GM12873 (cell line): Measurements from ENCODE around the gene C4BPB.

ENCODE experiments used
- TF ChIP-seq, protein P1 (sequence below): IDR thresholded peaks from 2 replicates; pipeline ENCODE4 v1.5.1; 2012; ENCODE audit warnings: low read depth, mild to moderate bottlenecking, moderate library complexity, low read length, control low read depth; ENCODE audit not compliant: insufficient read depth; ENCODE audit errors: missing control alignments

The C4BPB gene

GRCh38 chr1:207078578-207079132 is 10.0 kb upstream of the C4BPB start:
- TF ChIP-seq, protein P1, sequence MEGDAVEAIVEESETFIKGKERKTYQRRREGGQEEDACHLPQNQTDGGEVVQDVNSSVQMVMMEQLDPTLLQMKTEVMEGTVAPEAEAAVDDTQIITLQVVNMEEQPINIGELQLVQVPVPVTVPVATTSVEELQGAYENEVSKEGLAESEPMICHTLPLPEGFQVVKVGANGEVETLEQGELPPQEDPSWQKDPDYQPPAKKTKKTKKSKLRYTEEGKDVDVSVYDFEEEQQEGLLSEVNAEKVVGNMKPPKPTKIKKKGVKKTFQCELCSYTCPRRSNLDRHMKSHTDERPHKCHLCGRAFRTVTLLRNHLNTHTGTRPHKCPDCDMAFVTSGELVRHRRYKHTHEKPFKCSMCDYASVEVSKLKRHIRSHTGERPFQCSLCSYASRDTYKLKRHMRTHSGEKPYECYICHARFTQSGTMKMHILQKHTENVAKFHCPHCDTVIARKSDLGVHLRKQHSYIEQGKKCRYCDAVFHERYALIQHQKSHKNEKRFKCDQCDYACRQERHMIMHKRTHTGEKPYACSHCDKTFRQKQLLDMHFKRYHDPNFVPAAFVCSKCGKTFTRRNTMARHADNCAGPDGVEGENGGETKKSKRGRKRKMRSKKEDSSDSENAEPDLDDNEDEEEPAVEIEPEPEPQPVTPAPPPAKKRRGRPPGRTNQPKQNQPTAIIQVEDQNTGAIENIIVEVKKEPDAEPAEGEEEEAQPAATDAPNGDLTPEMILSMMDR: no peak

GRCh38 chr1:207079706-207080241 is 8.9 kb upstream of the C4BPB start:
- TF ChIP-seq, protein P1: no peak

- TF ChIP-seq, protein P1: no peak
These were observed 7.6 kb upstream of the C4BPB start for GRCh38 chr1:207081088-207081487.

DNA sequence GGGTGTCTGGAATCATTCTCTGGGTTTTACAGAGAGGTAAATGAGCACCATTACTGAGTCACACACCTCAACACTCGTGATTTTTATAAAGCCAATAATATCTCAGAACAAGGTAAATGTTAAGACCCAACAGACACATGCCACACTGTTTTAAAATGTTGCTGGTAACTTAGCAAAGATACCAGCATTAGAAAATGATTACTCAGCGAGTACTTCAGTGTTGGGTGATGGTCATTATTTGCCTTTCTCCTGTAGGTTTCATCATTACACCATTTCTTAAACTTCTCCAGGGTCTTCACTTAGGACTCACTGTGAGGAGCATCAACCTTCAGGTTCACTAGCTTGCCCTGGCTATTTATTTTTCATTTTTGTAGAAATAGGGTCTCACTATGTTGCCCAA is 6.9 kb upstream of the C4BPB start:
- TF ChIP-seq, protein P1: no peak

GRCh38 chr1:207084232-207084631 is 4.4 kb upstream of the C4BPB start:
- TF ChIP-seq, protein P1: no peak

DNA sequence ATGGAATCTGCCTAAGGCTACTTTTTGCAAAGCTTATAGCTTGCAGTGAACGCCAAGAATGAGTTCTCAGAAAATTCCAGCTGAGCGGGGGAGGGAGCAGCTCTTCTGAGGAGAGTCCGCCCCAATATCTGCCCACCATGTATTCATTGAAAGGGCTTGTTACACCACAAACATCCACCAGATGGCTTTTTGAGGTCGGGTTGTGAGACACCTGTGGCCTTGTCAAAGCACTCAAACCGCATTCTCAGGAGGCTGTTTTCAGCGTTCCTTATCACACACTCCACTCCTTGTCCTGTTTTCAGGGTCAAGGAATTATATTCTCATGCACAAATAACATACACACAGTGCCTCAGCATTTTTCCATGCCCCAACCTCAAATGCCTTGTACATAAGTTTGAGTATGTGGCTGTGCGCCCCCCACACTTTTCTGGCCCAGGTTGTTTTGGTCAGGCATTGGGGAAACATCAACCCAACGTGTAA is 3.9 kb upstream of the C4BPB start:
- TF ChIP-seq, protein P1: peak; percentile 75

GRCh38 chr1:207085887-207086286 is 2.8 kb upstream of the C4BPB start:
- TF ChIP-seq, protein P1: no peak
